SK-N-MC (cell line): ENCODE results near the gene DTYMK.

Experiments used
- EZH2 ChIP-seq: fragments of 200-600 bp; sonication (generic); IDR thresholded peaks from one replicate; pipeline ENCODE4 v1.6.1; 2017; ENCODE audit warnings: antibody characterized with exemption
- POLR2AphosphoS5 ChIP-seq: IDR thresholded peaks from 2 replicates; pipeline ENCODE4 v1.6.1; 2012; ENCODE audit warnings: mild to moderate bottlenecking, low read depth, low read length, borderline replicate concordance

DNA sequence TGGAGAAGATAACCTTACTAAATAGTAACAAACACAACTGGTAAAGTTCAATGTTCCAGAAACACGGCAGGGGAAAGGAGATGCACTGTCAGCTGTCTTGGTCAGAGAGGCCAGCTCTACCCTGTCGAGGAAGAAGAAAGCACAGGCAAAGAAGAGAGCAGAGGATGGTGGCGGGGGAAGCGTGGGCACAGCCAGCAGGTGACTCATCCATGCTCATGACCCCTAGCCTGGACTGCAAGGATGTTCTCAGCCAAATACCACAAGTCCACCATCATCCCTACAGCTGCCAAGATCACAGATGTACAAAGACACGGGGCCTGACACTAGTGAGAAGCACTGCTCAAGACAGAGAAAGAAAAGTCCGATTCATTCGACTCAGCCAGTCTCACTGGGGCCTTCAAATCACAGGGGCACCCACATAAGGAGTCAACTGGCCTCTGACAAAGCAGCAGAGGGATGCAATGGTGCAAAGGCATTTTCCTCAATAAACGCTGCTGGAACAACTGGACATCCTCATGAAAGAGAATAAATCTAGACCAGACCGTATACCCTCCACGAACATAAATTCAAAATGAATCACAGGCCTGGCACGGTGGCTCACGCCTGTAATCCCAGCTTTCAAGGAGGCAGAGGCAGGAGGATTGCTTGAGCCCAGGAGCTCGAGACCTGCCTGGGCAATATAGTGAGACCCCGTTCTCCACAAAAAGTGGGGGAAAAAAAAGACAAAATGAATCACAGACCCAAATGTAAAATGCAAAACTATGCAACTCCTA lies 5.6 kb downstream of the DTYMK start:
- TF ChIP-seq POLR2AphosphoS5, result no peak
- no peak for TF ChIP-seq EZH2
